Stimulated activated naive CD8-positive, alpha-beta T cell treated with anti-CD3 and anti-CD28 coated beads, Interleukin-15, amount 100 ng/mL, for 72 hours (primary cell): ENCODE results near the gene KAZN.

Experiments used
- ATAC-seq: fragments of 150-1000 bp; cut with Tn5 transposase; 2 replicates; pipeline ENCODE4 v1.10.0; 2021; ENCODE audit warnings: mild to moderate bottlenecking, moderate library complexity
- DNase-seq, 2 donors: peaks; one replicate each; pipeline ENCODE4 v3.0.0; 2021 to 2022
- H3K27ac Mint-ChIP-seq, 2 donors: one replicate each; pipeline ENCODE4 v1.8.0; 2022; ENCODE audit warnings: mild to moderate bottlenecking in 2 of 2, mixed read lengths in 2 of 2, moderate library complexity in 2 of 2
- H3K27me3 Mint-ChIP-seq: one replicate; pipeline ENCODE4 v1.8.0; 2022; ENCODE audit warnings: mixed read lengths
- H3K4me1 Mint-ChIP-seq: one replicate; pipeline ENCODE4 v1.8.0; 2022; ENCODE audit warnings: mild to moderate bottlenecking, mixed read lengths
- H3K4me3 Mint-ChIP-seq, 2 donors: one replicate each; pipeline ENCODE4 v1.8.0; 2022; ENCODE audit warnings: mild to moderate bottlenecking in 2 of 2, mixed read lengths in 2 of 2, moderate library complexity in 1 of 2
- H3K9me3 Mint-ChIP-seq, 2 donors: one replicate each; pipeline ENCODE4 v1.8.0; 2022; ENCODE audit warnings: mixed read lengths in 2 of 2

KAZN gene

GRCh38 chr1:14881775-14882672 lies 283.5 kb downstream of the KAZN start:
- Mint-ChIP-seq H3K4me3 (no peak overlapping the region), H3K9me3 (no peaks in the 10 kb centered on the region), H3K27me3 (peaks cover 9% of the 10 kb centered on the region), H3K27ac (no peak overlapping the region), H3K4me1 (no peaks in the 10 kb centered on the region)
- no peak for DNase-seq
- ATAC-seq = no peak

- Mint-ChIP-seq H3K4me3 (no peak overlapping the region), H3K4me1 (no peaks in the 10 kb centered on the region), H3K27me3 (peaks cover 9% of the 10 kb centered on the region), H3K9me3 (no peaks in the 10 kb centered on the region), H3K27ac (peak overlapping the region in 1 of 2 donors; percentile 50)
- DNase-seq = no peak
- no peak for ATAC-seq
These were observed 286.2 kb downstream of the KAZN start for GRCh38 chr1:14884614-14885175.

- Mint-ChIP-seq H3K4me1 (no peaks in the 10 kb centered on the region), H3K27me3 (peaks cover 6% of the 10 kb centered on the region), H3K9me3 (no peaks in the 10 kb centered on the region), H3K4me3 (no peak overlapping the region), H3K27ac (no peak overlapping the region)
- no peak for DNase-seq
- no peak for ATAC-seq
These were observed 288.6 kb downstream of the KAZN start for GRCh38 chr1:14887044-14887566.

DNA sequence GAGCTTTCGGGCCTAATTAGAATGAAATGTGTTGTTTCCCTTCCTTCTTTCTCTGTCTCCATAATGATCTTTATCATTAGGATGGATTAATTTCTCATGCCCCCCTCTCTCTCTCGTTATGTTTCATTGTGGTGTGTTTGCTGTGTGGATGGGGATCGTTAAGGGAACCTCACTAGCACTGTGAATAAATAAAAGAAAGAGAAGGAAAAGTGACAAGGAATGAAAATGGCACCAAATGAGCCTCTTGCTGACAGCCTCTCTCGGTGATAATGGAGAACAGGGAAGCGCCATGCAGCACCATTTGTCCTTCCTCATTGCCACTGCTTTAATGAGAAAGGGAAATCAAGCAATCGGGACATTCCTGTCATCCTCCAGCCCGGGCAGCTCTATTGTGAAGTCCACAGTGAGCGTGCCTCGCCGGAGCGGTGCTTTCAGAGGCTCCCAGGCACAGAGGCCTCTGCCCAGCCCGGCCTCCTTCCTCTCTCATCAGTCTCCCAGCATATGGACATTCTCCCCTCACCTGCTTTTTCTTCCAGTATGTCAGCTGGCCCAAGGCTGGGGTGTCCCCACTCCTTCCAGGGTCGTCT lies 289.4 kb downstream of the KAZN start:
- Mint-ChIP-seq H3K9me3 (no peaks in the 10 kb centered on the region), H3K27me3 (peaks cover 10% of the 10 kb centered on the region), H3K4me1 (no peaks in the 10 kb centered on the region), H3K27ac (no peak overlapping the region), H3K4me3 (no peak overlapping the region)
- ATAC-seq (no peak), DNase-seq (no peak)

DNA sequence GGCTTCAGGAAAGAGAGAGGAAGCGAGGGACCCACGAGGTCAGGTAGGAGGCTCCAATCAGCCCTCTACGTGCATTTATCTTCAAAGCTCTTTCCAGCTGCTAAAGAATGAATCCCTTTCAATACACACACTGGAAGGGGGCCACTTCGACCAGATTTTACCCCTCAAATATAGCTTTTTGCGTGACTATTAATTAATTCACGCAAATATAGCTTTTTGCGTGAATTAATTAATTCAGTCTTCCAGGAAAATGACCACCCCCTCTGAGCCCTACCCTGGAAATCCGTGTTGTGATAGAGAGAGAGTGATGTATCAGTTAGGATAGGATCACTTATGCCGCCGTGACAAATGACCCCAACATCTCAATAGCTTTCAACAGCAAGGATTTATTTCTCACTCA lies 289.9 kb downstream of the KAZN start:
- no peak for DNase-seq
- Mint-ChIP-seq H3K27ac (no peak overlapping the region), H3K27me3 (peaks cover 10% of the 10 kb centered on the region), H3K4me1 (no peaks in the 10 kb centered on the region), H3K9me3 (no peaks in the 10 kb centered on the region), H3K4me3 (no peak overlapping the region)
- ATAC-seq = no peak

DNA sequence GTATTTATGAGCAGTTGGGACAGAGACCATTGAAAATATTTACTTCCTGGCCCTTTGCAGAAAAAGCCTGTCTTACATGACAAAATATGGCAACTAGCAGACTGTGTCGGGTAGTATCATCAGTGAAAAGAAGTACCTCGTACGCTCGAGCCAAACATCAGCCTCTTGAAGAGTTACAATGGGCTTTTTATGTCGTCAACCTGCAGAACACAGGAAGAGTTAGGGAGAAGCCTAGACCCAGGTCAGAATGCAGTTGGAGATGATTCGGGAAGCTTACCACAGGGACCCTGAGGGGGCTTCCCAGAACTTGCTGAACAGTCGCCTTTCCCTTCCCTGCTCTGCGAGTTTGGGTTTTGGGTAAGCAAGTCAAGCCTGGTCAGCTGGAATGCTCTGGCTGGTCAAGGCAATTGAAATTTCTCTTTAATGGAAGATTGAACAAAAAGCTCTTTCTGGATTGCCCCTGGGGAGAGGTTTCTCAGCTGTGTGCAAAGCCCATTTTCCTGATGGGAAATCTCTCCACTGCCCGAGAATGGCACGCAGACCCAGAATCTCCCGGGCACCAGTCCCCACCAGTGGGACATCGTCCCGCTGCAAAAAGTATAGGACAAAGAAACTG lies 291.4 kb downstream of the KAZN start:
- no peaks in the 10 kb centered on the region for H3K4me1 Mint-ChIP-seq
- ATAC-seq (no peak), DNase-seq (no peak)
- peaks cover 22% of the 10 kb centered on the region for H3K27me3 Mint-ChIP-seq
- H3K4me3 Mint-ChIP-seq = no peak overlapping the region
- no peaks in the 10 kb centered on the region for H3K9me3 Mint-ChIP-seq
- H3K27ac Mint-ChIP-seq = no peak overlapping the region

GRCh38 chr1:14891991-14892390 lies 293.5 kb downstream of the KAZN start:
- DNase-seq (no peak), ATAC-seq (no peak)
- peaks cover 34% of the 10 kb centered on the region for H3K27me3 Mint-ChIP-seq
- H3K4me1 Mint-ChIP-seq = no peaks in the 10 kb centered on the region
- no peaks in the 10 kb centered on the region for H3K9me3 Mint-ChIP-seq
- H3K4me3 Mint-ChIP-seq = no peak overlapping the region
- H3K27ac Mint-ChIP-seq = peak overlapping the region in 1 of 2 donors; percentile 27

GRCh38 chr1:14894811-14895560 lies 296.5 kb downstream of the KAZN start:
- H3K27me3 Mint-ChIP-seq = peaks cover 40% of the 10 kb centered on the region
- no peaks in the 10 kb centered on the region for H3K4me1 Mint-ChIP-seq
- DNase-seq (no peak), ATAC-seq (no peak)
- H3K9me3 Mint-ChIP-seq = no peaks in the 10 kb centered on the region
- H3K4me3 Mint-ChIP-seq = no peak overlapping the region
- H3K27ac Mint-ChIP-seq = no peak overlapping the region

DNA sequence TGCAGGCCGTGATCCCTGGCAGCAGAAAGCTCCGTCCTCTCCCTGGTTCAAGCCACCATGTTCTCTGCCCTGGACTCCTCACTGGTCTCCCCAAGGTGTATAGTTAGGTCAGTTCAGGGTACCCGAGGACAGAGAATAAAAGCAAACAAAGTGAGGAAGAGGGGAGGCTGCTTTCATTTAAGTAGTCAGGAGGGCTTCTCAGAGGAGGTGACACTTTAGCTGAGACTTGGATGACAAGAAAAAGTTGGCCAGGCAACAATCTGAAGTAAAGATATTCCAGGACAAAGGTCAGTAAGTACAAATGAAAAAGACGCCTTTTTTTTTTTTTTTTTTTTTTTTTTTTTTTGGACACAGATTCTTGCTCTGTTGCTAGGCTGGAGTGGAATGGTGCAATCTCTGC lies 297.2 kb downstream of the KAZN start:
- ATAC-seq (no peak), DNase-seq (no peak)
- Mint-ChIP-seq H3K27ac (no peak overlapping the region), H3K9me3 (no peaks in the 10 kb centered on the region), H3K27me3 (peaks cover 44% of the 10 kb centered on the region), H3K4me1 (no peaks in the 10 kb centered on the region), H3K4me3 (no peak overlapping the region)

- no peak for ATAC-seq
- H3K27me3 Mint-ChIP-seq = peaks cover 51% of the 10 kb centered on the region
- H3K4me3 Mint-ChIP-seq = peak overlapping the region in 1 of 2 donors; percentile 52
- peak overlapping the region in 1 of 2 donors; percentile 69 for H3K27ac Mint-ChIP-seq
- H3K9me3 Mint-ChIP-seq = no peaks in the 10 kb centered on the region
- no peak for DNase-seq
- H3K4me1 Mint-ChIP-seq = no peaks in the 10 kb centered on the region
These were observed 298.0 kb downstream of the KAZN start for GRCh38 chr1:14896381-14897079.

DNA sequence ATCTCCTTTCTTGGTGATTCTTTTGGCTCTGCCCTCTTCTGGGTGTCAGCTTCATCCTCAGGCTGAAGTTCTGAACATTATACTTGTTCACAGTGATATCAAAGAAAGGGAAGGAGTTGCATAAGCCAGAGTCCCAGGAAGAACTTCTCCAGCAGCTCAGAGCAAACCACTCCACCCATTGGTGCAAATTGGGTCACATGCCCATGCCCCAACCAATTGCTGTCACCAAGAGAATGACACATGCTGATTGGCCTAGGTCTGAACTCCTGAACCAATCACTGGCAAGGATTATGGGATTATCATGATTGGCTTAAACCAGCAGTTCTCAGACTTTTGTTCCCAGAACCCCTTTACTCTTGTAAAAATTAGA lies 298.6 kb downstream of the KAZN start:
- no peaks in the 10 kb centered on the region for H3K4me1 Mint-ChIP-seq
- peak; percentile 59 for ATAC-seq
- peaks cover 48% of the 10 kb centered on the region for H3K27me3 Mint-ChIP-seq
- H3K27ac Mint-ChIP-seq = peak overlapping the region in 1 of 2 donors; percentile 69
- DNase-seq = no peak
- H3K4me3 Mint-ChIP-seq = peak overlapping the region; percentile 36 to 52
- no peaks in the 10 kb centered on the region for H3K9me3 Mint-ChIP-seq

DNA sequence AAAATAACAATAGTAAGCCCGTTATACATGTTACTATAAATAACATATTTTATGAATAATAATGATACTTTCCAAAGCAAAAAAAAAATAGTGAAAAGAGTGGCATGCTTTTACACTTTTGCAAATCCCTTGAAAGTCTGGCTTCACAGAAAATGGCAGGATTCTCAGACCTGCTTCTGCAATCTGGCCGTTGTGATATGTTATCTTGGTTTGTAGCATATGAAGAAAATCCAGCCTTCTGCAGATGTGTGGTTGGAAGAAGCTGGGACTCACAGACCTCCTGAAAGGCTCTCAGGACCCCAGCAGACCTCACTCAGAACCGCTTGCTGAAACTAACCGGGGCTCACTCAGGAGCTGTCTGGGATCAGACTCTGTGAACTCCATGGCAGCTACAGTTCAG lies 299.1 kb downstream of the KAZN start:
- no peaks in the 10 kb centered on the region for H3K4me1 Mint-ChIP-seq
- ATAC-seq (no peak), DNase-seq (no peak)
- no peak overlapping the region for H3K4me3 Mint-ChIP-seq
- no peak overlapping the region for H3K27ac Mint-ChIP-seq
- H3K27me3 Mint-ChIP-seq = peaks cover 43% of the 10 kb centered on the region
- H3K9me3 Mint-ChIP-seq = no peaks in the 10 kb centered on the region

DNA sequence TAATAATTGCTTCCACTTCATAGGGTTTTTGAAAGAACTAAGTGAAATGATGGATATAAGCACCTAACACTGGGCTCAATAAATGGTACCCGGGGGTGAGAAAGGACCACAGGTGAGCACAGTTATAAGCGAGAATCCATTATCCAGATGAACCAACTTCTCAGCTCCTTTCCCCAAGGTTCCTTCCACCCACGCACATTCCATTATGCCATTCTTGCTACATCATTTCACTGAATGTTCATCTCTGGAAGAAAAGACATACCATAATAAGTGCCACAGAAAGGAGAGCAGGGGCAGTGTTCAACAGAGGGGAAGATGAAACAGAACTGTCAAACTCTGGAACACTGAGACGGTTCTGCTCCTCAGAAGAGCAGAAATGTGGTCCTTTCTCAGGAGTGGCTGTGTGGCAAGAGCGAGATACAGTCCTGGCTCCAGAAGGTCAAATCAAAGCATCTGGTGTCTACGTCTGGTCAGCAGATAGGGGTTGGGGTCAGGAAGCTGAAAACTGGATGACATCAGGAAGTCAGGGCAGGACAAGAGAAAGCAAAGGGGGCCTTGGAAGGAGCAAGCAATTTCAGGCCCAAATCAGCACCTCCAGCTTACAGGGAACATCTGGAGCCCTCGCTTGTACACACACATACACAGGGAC lies 299.6 kb downstream of the KAZN start:
- Mint-ChIP-seq H3K4me1 (no peaks in the 10 kb centered on the region), H3K4me3 (no peak overlapping the region), H3K9me3 (no peaks in the 10 kb centered on the region), H3K27ac (no peak overlapping the region), H3K27me3 (peaks cover 41% of the 10 kb centered on the region)
- DNase-seq = no peak
- no peak for ATAC-seq

- Mint-ChIP-seq H3K27me3 (peaks cover 29% of the 10 kb centered on the region), H3K9me3 (no peaks in the 10 kb centered on the region), H3K27ac (peak overlapping the region in 1 of 2 donors; percentile 30), H3K4me1 (no peaks in the 10 kb centered on the region), H3K4me3 (no peak overlapping the region)
- no peak for DNase-seq
- ATAC-seq = no peak
These were observed 301.2 kb downstream of the KAZN start for GRCh38 chr1:14899686-14900085.
